Epithelial cell of alveolus of lung (primary cell): Measurements from ENCODE around the gene MYOT. TPM values are rescaled to one million over a fixed set of nuclear protein-coding genes. Genes with fewer than 3 reads are reported as not detected.

Source experiments
- total RNA-seq: library from RNA; depleted of rRNA; stranded (reverse); fragments of >200 nt; gene quantifications from 2 replicates; pipeline ENCODE4 v1.2.1, GENCODE V29; 2015

The MYOT gene, protein sequence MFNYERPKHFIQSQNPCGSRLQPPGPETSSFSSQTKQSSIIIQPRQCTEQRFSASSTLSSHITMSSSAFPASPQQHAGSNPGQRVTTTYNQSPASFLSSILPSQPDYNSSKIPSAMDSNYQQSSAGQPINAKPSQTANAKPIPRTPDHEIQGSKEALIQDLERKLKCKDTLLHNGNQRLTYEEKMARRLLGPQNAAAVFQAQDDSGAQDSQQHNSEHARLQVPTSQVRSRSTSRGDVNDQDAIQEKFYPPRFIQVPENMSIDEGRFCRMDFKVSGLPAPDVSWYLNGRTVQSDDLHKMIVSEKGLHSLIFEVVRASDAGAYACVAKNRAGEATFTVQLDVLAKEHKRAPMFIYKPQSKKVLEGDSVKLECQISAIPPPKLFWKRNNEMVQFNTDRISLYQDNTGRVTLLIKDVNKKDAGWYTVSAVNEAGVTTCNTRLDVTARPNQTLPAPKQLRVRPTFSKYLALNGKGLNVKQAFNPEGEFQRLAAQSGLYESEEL
- not detected in 2 replicates for total RNA-seq

GRCh38 chr5:137867664-137868063, at the start of gene MYOT:
MYOT (plus strand) TSS chr5:137867860; CDS start chr5:137870652, 2,792 bp downstream.

GRCh38 chr5:137888863-137889759, 21.5 kb downstream of the MYOT start, which contains the start of gene PKD2L2:
PKD2L2 (plus strand) TSS chr5:137889457; CDS start chr5:137889492, 35 bp downstream.

Other genes with a start within 250 kb of the MYOT start
- gene KLHL3, start 131.8 kb upstream of the MYOT start, total RNA-seq = 0.65 and 2.2 TPM in 2 replicates
- gene HNRNPA0, start 113.5 kb upstream of the MYOT start, total RNA-seq = 11.5 and 15.0 TPM in 2 replicates
- not detected in 2 replicates for gene PKD2L2, start 21.6 kb downstream of the MYOT start, total RNA-seq
- gene FAM13B, start 165.2 kb downstream of the MYOT start, total RNA-seq = 5.6 and 9.7 TPM in 2 replicates
- not detected in 2 replicates for gene WNT8A, start 216.2 kb downstream of the MYOT start, total RNA-seq